MM.1S (cell line): ENCODE measurements around the gene GNB1.

Experiments
- DNase-seq: peaks from one replicate; pipeline ENCODE4 v3.0.0-alpha.2; 2015
- H2AFZ ChIP-seq: fragments of 300-600 bp; sonication (generic); 2 replicates; pipeline ENCODE4 v1.6.0; 2016; ENCODE audit warnings: antibody characterized with exemption, low read length
- H3F3A ChIP-seq: fragments of 300-600 bp; sonication (generic); 2 replicates; pipeline ENCODE4 v1.6.1; 2016; ENCODE audit warnings: mild to moderate bottlenecking, antibody characterized with exemption, low read length, moderate library complexity, mixed read lengths; ENCODE audit not compliant: insufficient read depth
- H3K27ac ChIP-seq: fragments of 300-600 bp; sonication (generic); 2 replicates; pipeline ENCODE4 v1.5.1; 2016; ENCODE audit warnings: mild to moderate bottlenecking, low read length
- H3K27me3 ChIP-seq: fragments of 300-600 bp; sonication (generic); replicated peaks from 2 replicates; pipeline ENCODE4 v1.6.0; 2016; ENCODE audit warnings: low read length; ENCODE audit not compliant: insufficient read depth
- H3K36me3 ChIP-seq: fragments of 300-600 bp; sonication (generic); replicated peaks from 2 replicates; pipeline ENCODE4 v1.6.1; 2016; ENCODE audit warnings: mild to moderate bottlenecking, low read length, mixed read lengths; ENCODE audit not compliant: insufficient read depth
- H3K4me1 ChIP-seq: fragments of 300-600 bp; sonication (generic); 2 replicates; pipeline ENCODE4 v1.6.1; 2016; ENCODE audit warnings: low read length, mixed read lengths
- H3K4me2 ChIP-seq: fragments of 300-600 bp; sonication (generic); 2 replicates; pipeline ENCODE4 v1.6.0; 2016; ENCODE audit warnings: low read depth, low read length
- H3K4me3 ChIP-seq: fragments of 300-600 bp; sonication (generic); 2 replicates; pipeline ENCODE4 v1.5.1; 2016; ENCODE audit warnings: low read length, mixed read lengths
- H3K79me2 ChIP-seq: fragments of 300-600 bp; sonication (generic); 2 replicates; pipeline ENCODE4 v1.6.1; 2016; ENCODE audit warnings: mixed run types, low read length, mixed read lengths
- H3K9ac ChIP-seq: fragments of 300-600 bp; sonication (generic); 2 replicates; pipeline ENCODE4 v1.6.1; 2016; ENCODE audit warnings: low read length, mixed read lengths
- H3K9me2 ChIP-seq: fragments of 300-600 bp; sonication (generic); replicated peaks from 2 replicates; pipeline ENCODE4 v1.6.1; 2016; ENCODE audit warnings: mild to moderate bottlenecking, low read length, mixed read lengths; ENCODE audit not compliant: insufficient read depth
- H3K9me3 ChIP-seq: fragments of 300-600 bp; sonication (generic); replicated peaks from 2 replicates; pipeline ENCODE4 v1.6.1; 2016; ENCODE audit warnings: mild to moderate bottlenecking, low read length, mixed read lengths; ENCODE audit not compliant: insufficient read depth
- H4K20me1 ChIP-seq: fragments of 300-600 bp; sonication (generic); 2 replicates; pipeline ENCODE4 v1.6.1; 2016; ENCODE audit warnings: mild to moderate bottlenecking, low read length, moderate library complexity, mixed read lengths; ENCODE audit not compliant: insufficient read depth
- CTCF ChIP-seq: fragments of 300-600 bp; sonication (generic); IDR thresholded peaks from 2 replicates; pipeline ENCODE4 v1.5.1; 2016; ENCODE audit warnings: antibody characterized with exemption, low read length, mixed read lengths
- EZH2 ChIP-seq: fragments of 300-600 bp; sonication (generic); optimal IDR thresholded peaks from 2 replicates; pipeline ENCODE3; 2017; ENCODE audit warnings: low read depth, mild to moderate bottlenecking, antibody characterized with exemption, low read length, mixed read lengths
- EZH2phosphoT487 ChIP-seq: fragments of 300-600 bp; sonication (generic); IDR thresholded peaks from 2 replicates; pipeline ENCODE4 v1.6.1; 2018; ENCODE audit warnings: antibody characterized with exemption, low read length

Gene GNB1

GRCh38 chr1:1794999-1795398, 95.9 kb downstream of the GNB1 start:
- Histone ChIP-seq H3K79me2 (peaks cover 47% of the 10 kb centered on the region), H3F3A (peaks cover 9% of the 10 kb centered on the region; the same call in 1 of the 2 replicates), H3K36me3 (no peaks in the 10 kb centered on the region; the same call in 1 of the 2 replicates), H3K27me3 (no peaks in the 10 kb centered on the region), H3K9me2 (no peaks in the 10 kb centered on the region), H3K4me2 (no peak overlapping the region), H2AFZ (no peak overlapping the region), H4K20me1 (peaks cover 13% of the 10 kb centered on the region; the same call in 1 of the 2 replicates), H3K9me3 (no peaks in the 10 kb centered on the region), H3K4me3 (no peak overlapping the region), H3K27ac (no peak overlapping the region), H3K9ac (no peak overlapping the region), H3K4me1 (peaks cover 15% of the 10 kb centered on the region)
- DNase-seq: no peak
- TF ChIP-seq CTCF: no peak
- TF ChIP-seq EZH2: no peak
- no peak for TF ChIP-seq EZH2phosphoT487

- H3K27ac ChIP-seq: no peak overlapping the region
These were observed 97.2 kb downstream of the GNB1 start for GRCh38 chr1:1793481-1794244.

GRCh38 chr1:1788646-1789431, 102.0 kb downstream of the GNB1 start:
- Histone ChIP-seq H3K4me2 (no peak overlapping the region), H3K9me3 (no peaks in the 10 kb centered on the region), H3K27me3 (no peaks in the 10 kb centered on the region), H3K27ac (no peak overlapping the region), H4K20me1 (no peaks in the 10 kb centered on the region), H3F3A (peaks cover 3% of the 10 kb centered on the region; the same call in 1 of the 2 replicates), H2AFZ (no peak overlapping the region), H3K9me2 (no peaks in the 10 kb centered on the region), H3K4me3 (no peak overlapping the region), H3K36me3 (peaks cover 12% of the 10 kb centered on the region; the same call in 1 of the 2 replicates), H3K9ac (no peak overlapping the region), H3K79me2 (peaks cover 12% of the 10 kb centered on the region; the same call in 1 of the 2 replicates), H3K4me1 (no peaks in the 10 kb centered on the region)
- DNase-seq: peak; percentile 9
- TF ChIP-seq CTCF (peak; percentile 47), EZH2phosphoT487 (no peak)

More at GRCh38 chr1:1793481-1794244, 97.2 kb downstream of the GNB1 start:
- H3K79me2 ChIP-seq: peaks cover 39% of the 10 kb centered on the region
- peaks cover 7% of the 10 kb centered on the region for H3K4me1 ChIP-seq
- no peaks in the 10 kb centered on the region for H3K9me3 ChIP-seq
- no peaks in the 10 kb centered on the region for H3K9me2 ChIP-seq
- peaks cover 3% of the 10 kb centered on the region; the same call in 1 of the 2 replicates for H3K36me3 ChIP-seq
- no peak overlapping the region for H3K4me3 ChIP-seq
- H4K20me1 ChIP-seq: 0 out of 2 replicates have a peak, but pooled peaks cover 4% of the 10 kb centered on the region
- 0 out of 2 replicates have a peak, but pooled peaks cover 4% of the 10 kb centered on the region for H3F3A ChIP-seq
- H3K4me2 ChIP-seq: no peak overlapping the region
- H3K9ac ChIP-seq: no peak overlapping the region
- H2AFZ ChIP-seq: no peak overlapping the region
- no peaks in the 10 kb centered on the region for H3K27me3 ChIP-seq
- TF ChIP-seq EZH2: no peak
- no peak for TF ChIP-seq EZH2phosphoT487
- TF ChIP-seq CTCF: no peak
- DNase-seq: no peak
